MG63 (cell line): ENCODE data around the gene KCNN4. TPM values are rescaled to one million over a fixed set of nuclear protein-coding genes. Genes with fewer than 3 reads are reported as not detected.
"Not testable (repeated sequence)": the region's sequence is repeated elsewhere in the genome, so short reads cannot be mapped to it uniquely, and the experiment has no call there.

ENCODE experiments used
- DNase-seq: peaks from one replicate; pipeline ENCODE4 v3.0.0-alpha.2; 2020
- H3K27me3 ChIP-seq: fragments of 250-450 bp; sonication (Bioruptor Pico); 2 replicates; pipeline ENCODE4 v1.5.1; 2020; ENCODE audit warnings: mild to moderate bottlenecking, moderate library complexity
- H3K36me3 ChIP-seq: fragments of 250-450 bp; sonication (Bioruptor Pico); 2 replicates; pipeline ENCODE4 v1.5.1; 2020; ENCODE audit warnings: mild to moderate bottlenecking, moderate library complexity
- H3K4me3 ChIP-seq: fragments of 250-450 bp; sonication (Bioruptor Pico); 2 replicates; pipeline ENCODE4 v1.5.1; 2020; ENCODE audit warnings: mild to moderate bottlenecking, moderate library complexity
- H3K9me3 ChIP-seq: fragments of 250-450 bp; sonication (Bioruptor Pico); 2 replicates; pipeline ENCODE4 v1.5.1; 2020; ENCODE audit warnings: mild to moderate bottlenecking, moderate library complexity
- total RNA-seq: library from RNA; depleted of rRNA; stranded (reverse); fragments of >200 nt; shearing (Covaris generic); gene quantifications from 2 replicates; pipeline ENCODE4 v1.2.3, GENCODE V29; 2014; ENCODE audit warnings: low replicate concordance

KCNN4 gene
- total RNA-seq, 1 experiment from 2014 or later, result 6.1 TPM

- H3K4me3 ChIP-seq, result no peak overlapping the region
- H3K9me3 ChIP-seq, result no peaks in the 10 kb centered on the region
- no peaks in the 10 kb centered on the region for H3K36me3 ChIP-seq
- H3K27me3 ChIP-seq, result no peaks in the 10 kb centered on the region
- DNase-seq, result no peak
Measured at GRCh38 chr19:43782311-43782660, 1.5 kb upstream of the KCNN4 start.

- Histone ChIP-seq H3K27me3 (no peaks in the 10 kb centered on the region), H3K4me3 (no peak overlapping the region), H3K9me3 (no peaks in the 10 kb centered on the region), H3K36me3 (no peaks in the 10 kb centered on the region)
- DNase-seq, result no peak
Measured at GRCh38 chr19:43781630-43782310, 997 bp upstream of the KCNN4 start.

GRCh38 chr19:43779820-43780219, 953 bp downstream of the KCNN4 start:
- no peak overlapping the region for H3K4me3 ChIP-seq
- DNase-seq, result no peak
- H3K27me3 ChIP-seq, result no peaks in the 10 kb centered on the region
- no peaks in the 10 kb centered on the region for H3K9me3 ChIP-seq
- H3K36me3 ChIP-seq, result no peaks in the 10 kb centered on the region

- no peaks in the 10 kb centered on the region for H3K27me3 ChIP-seq
- H3K36me3 ChIP-seq, result no peaks in the 10 kb centered on the region
- H3K4me3 ChIP-seq, result no peak overlapping the region
- no peaks in the 10 kb centered on the region for H3K9me3 ChIP-seq
- no peak for DNase-seq
Measured at GRCh38 chr19:43779147-43779819, 1.5 kb downstream of the KCNN4 start.

GRCh38 chr19:43778651-43779050, 2.1 kb downstream of the KCNN4 start:
- no peak for DNase-seq
- Histone ChIP-seq H3K4me3 (no peak overlapping the region), H3K36me3 (no peaks in the 10 kb centered on the region), H3K27me3 (no peaks in the 10 kb centered on the region), H3K9me3 (no peaks in the 10 kb centered on the region)

- H3K36me3 ChIP-seq, result no peaks in the 10 kb centered on the region
- no peaks in the 10 kb centered on the region for H3K27me3 ChIP-seq
- DNase-seq, result peak; percentile 57
- no peaks in the 10 kb centered on the region for H3K9me3 ChIP-seq
- H3K4me3 ChIP-seq, result no peak overlapping the region
Measured at GRCh38 chr19:43777163-43777695, 3.5 kb downstream of the KCNN4 start.

GRCh38 chr19:43776286-43776685, 4.5 kb downstream of the KCNN4 start:
- Histone ChIP-seq H3K4me3 (no peak overlapping the region), H3K36me3 (no peaks in the 10 kb centered on the region), H3K9me3 (no peaks in the 10 kb centered on the region), H3K27me3 (no peaks in the 10 kb centered on the region)
- no peak for DNase-seq

- no peaks in the 10 kb centered on the region for H3K27me3 ChIP-seq
- no peak for DNase-seq
- H3K4me3 ChIP-seq, result no peak overlapping the region
- H3K36me3 ChIP-seq, result no peaks in the 10 kb centered on the region; the same call in 1 of the 2 replicates
- H3K9me3 ChIP-seq, result no peaks in the 10 kb centered on the region
Measured at GRCh38 chr19:43775299-43775890, 5.4 kb downstream of the KCNN4 start.

- H3K27me3 ChIP-seq, H3K9me3 ChIP-seq, H3K4me3 ChIP-seq, DNase-seq, H3K36me3 ChIP-seq: not testable (repeated sequence)
Measured at GRCh38 chr19:43774940-43775258, 5.9 kb downstream of the KCNN4 start.

- Histone ChIP-seq H3K27me3 (no peaks in the 10 kb centered on the region), H3K4me3 (no peak overlapping the region), H3K9me3 (no peaks in the 10 kb centered on the region), H3K36me3 (no peaks in the 10 kb centered on the region; the same call in 1 of the 2 replicates)
- no peak for DNase-seq
Measured at GRCh38 chr19:43774103-43774939, 6.5 kb downstream of the KCNN4 start.

- Histone ChIP-seq H3K27me3 (no peaks in the 10 kb centered on the region), H3K36me3 (no peaks in the 10 kb centered on the region; the same call in 1 of the 2 replicates), H3K9me3 (no peaks in the 10 kb centered on the region), H3K4me3 (no peak overlapping the region)
- DNase-seq, result no peak
Measured at GRCh38 chr19:43773725-43774102, 7.1 kb downstream of the KCNN4 start.

GRCh38 chr19:43769256-43769655, 11.5 kb downstream of the KCNN4 start:
- no peaks in the 10 kb centered on the region for H3K9me3 ChIP-seq
- no peaks in the 10 kb centered on the region for H3K27me3 ChIP-seq
- H3K4me3 ChIP-seq, result no peak overlapping the region
- no peaks in the 10 kb centered on the region; the same call in 1 of the 2 replicates for H3K36me3 ChIP-seq
- DNase-seq, result no peak

GRCh38 chr19:43768273-43769050, 12.3 kb downstream of the KCNN4 start:
- Histone ChIP-seq H3K27me3 (no peaks in the 10 kb centered on the region), H3K9me3 (no peaks in the 10 kb centered on the region), H3K4me3 (no peak overlapping the region), H3K36me3 (no peaks in the 10 kb centered on the region; the same call in 1 of the 2 replicates)
- no peak for DNase-seq

- Histone ChIP-seq H3K36me3 (no peaks in the 10 kb centered on the region; the same call in 1 of the 2 replicates), H3K9me3 (no peaks in the 10 kb centered on the region), H3K4me3 (no peak overlapping the region), H3K27me3 (no peaks in the 10 kb centered on the region)
- DNase-seq, result no peak
Measured at GRCh38 chr19:43767818-43768217, 13.0 kb downstream of the KCNN4 start.

- Histone ChIP-seq H3K9me3 (no peaks in the 10 kb centered on the region), H3K4me3 (no peak overlapping the region), H3K27me3 (no peaks in the 10 kb centered on the region), H3K36me3 (no peaks in the 10 kb centered on the region; the same call in 1 of the 2 replicates)
- DNase-seq, result peak; percentile 25
Measured at GRCh38 chr19:43767316-43767715, 13.5 kb downstream of the KCNN4 start.

- no peaks in the 10 kb centered on the region; the same call in 1 of the 2 replicates for H3K36me3 ChIP-seq
- no peak overlapping the region for H3K4me3 ChIP-seq
Measured at GRCh38 chr19:43766755-43767043, 14.1 kb downstream of the KCNN4 start.

More at GRCh38 chr19:43766755-43767043, 14.1 kb downstream of the KCNN4 start:
- Histone ChIP-seq H3K27me3 (no peaks in the 10 kb centered on the region), H3K9me3 (no peaks in the 10 kb centered on the region)
- no peak for DNase-seq
